Activated CD4-positive, alpha-beta T cell treated with anti-CD3 and anti-CD28 coated beads, Interleukin-2, amount 10 ng/mL, durations not matched to agents 24 days and 14 days (primary cell): ENCODE measurements around the gene LSM4. TPM values are rescaled to one million over a fixed set of nuclear protein-coding genes. Genes with fewer than 3 reads are reported as not detected.

Experiments used
- DNase-seq: peaks from one replicate; pipeline ENCODE4 v3.0.0; 2022
- H3K27ac Mint-ChIP-seq: one replicate; pipeline ENCODE4 v1.8.0; 2022; ENCODE audit warnings: mild to moderate bottlenecking, mixed read lengths
- H3K27me3 Mint-ChIP-seq: one replicate; pipeline ENCODE4 v1.8.0; 2022; ENCODE audit warnings: mixed read lengths
- H3K36me3 Mint-ChIP-seq: one replicate; pipeline ENCODE4 v1.8.0; 2022; ENCODE audit warnings: low read depth, mild to moderate bottlenecking, mixed read lengths
- H3K4me1 Mint-ChIP-seq: one replicate; pipeline ENCODE4 v1.8.0; 2021; ENCODE audit warnings: mixed read lengths
- H3K4me3 Mint-ChIP-seq: one replicate; pipeline ENCODE4 v1.8.0; 2022; ENCODE audit warnings: mild to moderate bottlenecking, moderate library complexity, mixed read lengths
- H3K9me3 Mint-ChIP-seq: one replicate; pipeline ENCODE4 v1.8.0; 2021; ENCODE audit warnings: mixed read lengths
- intact Hi-C: fragments of 100-400 bp; cut with micrococcal nuclease; formaldehyde crosslinking; loops from one replicate; pipeline ENCODE4 v1.15.1; 2023
- total RNA-seq: library from RNA; stranded (reverse); gene quantifications from 2 replicates; pipeline ENCODE4 v1.2.3, GENCODE V29; 2022

The LSM4 gene
- total RNA-seq, 1 donor from 2014 or later: 225 TPM

DNA sequence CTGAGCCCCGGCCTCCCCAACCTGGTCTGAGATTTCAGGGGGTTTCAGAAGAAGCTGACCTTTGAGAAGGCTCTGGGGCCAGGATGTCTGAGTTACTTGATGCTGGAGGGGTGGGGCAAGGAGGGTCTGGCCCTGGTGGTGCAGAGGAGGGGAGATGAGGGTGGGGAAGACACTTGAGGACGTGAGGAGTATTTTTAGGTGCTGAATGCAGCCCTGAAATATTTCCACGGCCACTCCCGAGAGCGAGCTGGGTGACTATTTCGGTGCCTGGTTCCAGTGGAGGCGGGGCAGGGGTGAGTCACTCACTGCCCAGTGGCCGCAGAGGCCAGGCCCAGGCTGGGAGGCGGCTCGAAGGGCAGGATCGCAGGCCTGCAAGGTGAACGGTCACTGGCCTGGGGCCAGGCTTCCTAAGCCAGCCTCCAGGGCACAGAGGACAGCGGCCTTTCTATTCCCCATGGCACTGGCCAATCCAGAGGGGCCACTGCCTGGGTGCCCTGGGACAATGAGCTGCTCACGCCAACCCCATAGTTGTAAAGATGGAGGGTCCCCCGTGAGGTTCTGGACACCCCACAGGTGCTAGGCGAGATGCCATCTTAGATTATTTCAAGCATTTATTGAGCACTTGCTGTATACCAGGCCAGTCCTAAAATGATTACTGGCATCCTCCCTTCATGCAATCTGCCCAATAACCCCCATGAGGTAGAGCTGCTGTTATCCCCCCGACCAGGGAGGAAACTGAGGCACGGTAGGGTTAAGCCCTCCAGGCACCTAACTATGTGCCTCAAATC is 21.8 kb downstream of the LSM4 start:
- H3K9me3 Mint-ChIP-seq: peaks cover 2% of the 10 kb centered on the region
- peaks cover 52% of the 10 kb centered on the region for H3K4me1 Mint-ChIP-seq
- peaks cover 31% of the 10 kb centered on the region for H3K36me3 Mint-ChIP-seq
- H3K27me3 Mint-ChIP-seq: no peaks in the 10 kb centered on the region
- no peak for DNase-seq
- peak overlapping the region; percentile 76 for H3K27ac Mint-ChIP-seq
- intact Hi-C loops: no loop called here
- peak overlapping the region; percentile 30 for H3K4me3 Mint-ChIP-seq

DNA sequence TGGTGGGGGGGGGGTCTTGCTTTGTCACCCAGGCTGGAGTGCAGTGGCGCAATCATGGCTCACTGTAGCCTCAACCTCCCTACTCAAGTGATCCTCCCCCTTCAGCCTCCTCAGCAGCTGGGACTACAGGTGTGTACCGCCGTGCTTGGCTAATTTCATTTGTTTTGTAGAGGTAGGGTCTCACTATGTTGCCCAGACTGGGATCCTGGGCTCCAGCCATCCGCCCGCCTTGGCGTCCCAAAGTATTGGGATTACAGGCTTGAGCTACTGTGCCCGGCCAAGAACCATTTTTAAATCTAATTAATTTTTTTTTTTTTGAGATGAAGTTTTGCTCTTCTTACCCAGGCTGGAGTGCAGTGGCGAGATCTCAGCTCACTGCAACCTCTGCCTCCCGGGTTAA is 23.2 kb downstream of the LSM4 start:
- peaks cover 56% of the 10 kb centered on the region for H3K4me1 Mint-ChIP-seq
- no peak overlapping the region for H3K27ac Mint-ChIP-seq
- H3K36me3 Mint-ChIP-seq: peaks cover 37% of the 10 kb centered on the region
- no peak for DNase-seq
- H3K27me3 Mint-ChIP-seq: no peaks in the 10 kb centered on the region
- no peak overlapping the region for H3K4me3 Mint-ChIP-seq
- H3K9me3 Mint-ChIP-seq: peaks cover 15% of the 10 kb centered on the region
- intact Hi-C loops: loop anchor here (10.0 kb wide), 1 partner anchor 295 kb away; the partner anchor contains the start of gene ARRDC2

GRCh38 chr19:18298601-18299000 is 24.3 kb downstream of the LSM4 start:
- H3K4me3 Mint-ChIP-seq: peak overlapping the region; percentile 39
- peaks cover 54% of the 10 kb centered on the region for H3K4me1 Mint-ChIP-seq
- peak overlapping the region; percentile 89 for H3K27ac Mint-ChIP-seq
- H3K27me3 Mint-ChIP-seq: no peaks in the 10 kb centered on the region
- DNase-seq: no peak
- peaks cover 31% of the 10 kb centered on the region for H3K36me3 Mint-ChIP-seq
- intact Hi-C loops: loop anchor here (10.0 kb wide), 1 partner anchor 294 kb away; the partner anchor contains the start of gene ARRDC2
- peaks cover 15% of the 10 kb centered on the region for H3K9me3 Mint-ChIP-seq

DNA sequence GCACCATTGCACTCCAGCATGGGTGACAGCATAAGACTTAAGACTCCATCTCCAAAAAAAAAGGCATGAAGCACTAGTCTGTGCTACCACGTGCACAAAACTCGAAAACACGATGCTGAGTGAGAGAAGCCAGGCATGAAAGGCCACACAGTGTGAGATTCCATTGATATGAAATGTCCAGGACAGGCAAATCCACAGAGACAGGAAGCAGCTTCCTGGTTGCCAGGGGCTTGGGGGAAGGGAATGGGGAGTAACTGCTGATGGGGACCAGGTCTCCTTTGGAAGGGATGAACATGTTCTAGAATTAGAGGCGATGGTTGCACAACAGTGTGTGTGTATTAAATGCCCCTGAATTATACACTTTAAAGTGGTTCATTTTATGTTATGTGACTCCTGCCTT is 25.6 kb downstream of the LSM4 start:
- no peak overlapping the region for H3K4me3 Mint-ChIP-seq
- no peak for DNase-seq
- peaks cover 15% of the 10 kb centered on the region for H3K9me3 Mint-ChIP-seq
- H3K27me3 Mint-ChIP-seq: no peaks in the 10 kb centered on the region
- intact Hi-C loops: loop anchor here (10.0 kb wide), 1 partner anchor 293 kb away; the partner anchor contains the start of gene ARRDC2
- peak overlapping the region; percentile 49 for H3K27ac Mint-ChIP-seq
- H3K36me3 Mint-ChIP-seq: peaks cover 27% of the 10 kb centered on the region
- H3K4me1 Mint-ChIP-seq: peaks cover 56% of the 10 kb centered on the region

- Mint-ChIP-seq H3K4me3 (peak overlapping the region; percentile 86), H3K9me3 (peaks cover 19% of the 10 kb centered on the region), H3K4me1 (peaks cover 63% of the 10 kb centered on the region), H3K36me3 (peaks cover 30% of the 10 kb centered on the region), H3K27ac (peak overlapping the region; percentile 98), H3K27me3 (no peaks in the 10 kb centered on the region)
- DNase-seq: no peak
- intact Hi-C loops: loop anchor here (10.0 kb wide), 1 partner anchor 290 kb away; the partner anchor contains the start of gene ARRDC2
Observed at GRCh38 chr19:18295034-18295451, 27.8 kb downstream of the LSM4 start.

DNA sequence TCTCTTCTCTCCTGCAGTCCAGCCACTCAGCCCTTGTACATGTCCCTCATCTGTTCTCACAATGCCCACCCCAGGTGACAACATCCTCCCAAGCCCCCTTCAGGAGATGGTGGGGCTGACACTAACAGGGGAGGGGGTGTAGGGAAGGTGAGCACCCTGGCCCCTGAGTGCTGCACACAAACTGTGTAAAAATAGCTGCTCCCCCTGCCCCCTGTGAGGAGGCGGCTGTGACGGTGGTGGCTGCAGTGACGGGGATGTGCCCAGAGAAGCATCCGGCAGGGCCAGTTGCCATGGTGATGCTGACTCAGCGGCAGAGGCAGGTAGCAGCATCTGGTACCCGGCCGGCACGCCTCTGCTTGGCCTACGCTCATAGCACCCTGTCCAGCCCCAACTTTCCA is 28.4 kb downstream of the LSM4 start:
- H3K9me3 Mint-ChIP-seq: peaks cover 19% of the 10 kb centered on the region
- intact Hi-C loops: loop anchor here (5.0 to 10.0 kb wide), 3 partner anchors 123 to 290 kb away; partner anchors contain the start of genes ARRDC2, IL12RB1 and SSBP4

DNA sequence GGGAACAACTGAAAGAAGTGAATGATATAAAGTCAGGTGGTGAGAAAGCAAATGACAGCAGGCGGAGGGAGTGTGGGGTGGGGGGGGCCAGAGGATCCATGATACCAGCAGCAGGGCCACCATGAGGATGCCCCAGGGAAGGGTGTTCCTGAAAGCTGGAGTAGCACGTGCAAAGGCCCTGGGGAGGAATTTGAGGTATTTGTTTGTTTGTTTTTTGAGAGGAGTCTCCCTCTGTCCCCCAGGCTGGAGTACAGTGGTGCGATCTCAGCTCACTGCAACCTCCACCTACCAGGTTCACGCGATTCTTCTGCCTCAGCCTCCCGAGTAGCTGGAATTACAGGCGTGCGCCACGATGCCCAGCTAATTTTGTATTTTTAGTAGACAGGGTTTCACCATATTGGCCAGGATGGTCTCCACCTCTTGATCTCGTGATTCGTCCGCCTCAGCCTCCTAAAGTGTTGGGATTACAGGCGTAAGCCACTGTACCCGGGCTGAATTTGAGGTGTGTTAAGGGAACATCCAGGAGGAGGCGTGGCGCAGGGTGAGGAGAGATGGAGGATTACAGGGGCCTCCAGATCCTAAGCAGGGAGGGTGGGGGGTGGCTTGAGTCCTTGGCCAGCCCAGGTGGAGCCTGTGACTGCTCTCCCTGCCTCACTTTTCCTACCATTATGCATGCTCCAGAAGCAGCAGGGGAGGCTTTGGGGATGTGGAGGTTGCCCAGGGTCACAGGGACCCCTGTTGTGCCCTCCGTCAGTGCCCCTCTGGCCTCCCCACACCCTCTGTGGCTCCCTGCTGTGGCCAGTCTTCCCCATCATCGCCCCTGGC is 29.0 kb downstream of the LSM4 start:
- peak; percentile 71 for DNase-seq
- intact Hi-C loops: loop anchor here (5.0 to 10.0 kb wide), 3 partner anchors 123 to 289 kb away; partner anchors contain the start of genes ARRDC2, IL12RB1 and SSBP4

More for the DNA sequence above, 28.4 kb downstream of the LSM4 start:
- Mint-ChIP-seq H3K27ac (peak overlapping the region; percentile 98), H3K27me3 (no peaks in the 10 kb centered on the region), H3K4me3 (peak overlapping the region; percentile 86), H3K4me1 (peaks cover 67% of the 10 kb centered on the region), H3K36me3 (peaks cover 30% of the 10 kb centered on the region)
- DNase-seq: peak; percentile 97

DNA sequence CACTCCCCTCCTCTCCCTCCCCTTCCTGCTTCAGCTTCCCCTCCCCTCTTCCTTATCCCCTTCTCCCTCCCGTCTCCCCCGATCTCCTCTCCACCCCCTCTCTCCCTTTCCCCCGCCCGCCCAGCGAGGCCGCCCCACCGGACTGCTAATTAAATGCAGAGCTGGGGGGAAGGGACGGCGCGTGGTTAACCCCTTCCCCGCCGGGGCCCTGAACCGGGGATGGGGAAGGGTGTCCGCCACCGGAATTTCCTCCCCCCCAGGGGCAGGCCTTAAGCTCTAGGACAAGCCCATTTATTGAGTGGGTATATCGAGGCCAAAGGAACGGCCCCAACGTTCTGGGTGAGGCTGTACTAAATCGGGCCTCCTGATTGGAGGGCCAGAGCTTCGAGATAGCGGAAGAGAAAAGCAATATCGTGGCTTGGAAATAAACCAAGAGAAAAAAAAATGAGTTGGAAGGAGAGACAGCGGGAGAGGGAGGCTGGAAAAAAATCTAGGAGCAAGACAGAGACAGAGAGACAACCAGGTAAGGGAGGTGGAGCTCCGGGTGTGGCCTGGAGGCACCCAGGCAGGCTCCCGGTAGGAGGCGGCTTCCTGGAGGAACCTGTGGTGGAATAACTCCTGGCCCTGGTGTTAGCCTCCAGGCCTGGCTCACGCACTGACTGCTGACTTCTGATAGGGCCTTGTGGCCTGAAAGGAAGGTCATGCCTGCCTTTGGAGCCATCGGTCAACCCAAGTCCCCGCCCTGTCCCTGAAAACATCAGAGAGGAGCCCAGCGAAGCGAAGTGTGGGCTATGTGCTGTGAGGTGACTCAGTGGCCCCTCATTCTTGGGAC is 29.9 kb downstream of the LSM4 start:
- Mint-ChIP-seq H3K9me3 (peaks cover 19% of the 10 kb centered on the region), H3K4me3 (peak overlapping the region; percentile 86)

More for the DNA sequence above, 29.0 kb downstream of the LSM4 start:
- H3K9me3 Mint-ChIP-seq: peaks cover 19% of the 10 kb centered on the region
- peaks cover 30% of the 10 kb centered on the region for H3K36me3 Mint-ChIP-seq
- peaks cover 66% of the 10 kb centered on the region for H3K4me1 Mint-ChIP-seq
- H3K27ac Mint-ChIP-seq: peak overlapping the region; percentile 98
- H3K27me3 Mint-ChIP-seq: no peaks in the 10 kb centered on the region
- peak overlapping the region; percentile 86 for H3K4me3 Mint-ChIP-seq

GRCh38 chr19:18292462-18292809 is 30.4 kb downstream of the LSM4 start:
- Mint-ChIP-seq H3K27ac (peak overlapping the region; percentile 98), H3K9me3 (peaks cover 19% of the 10 kb centered on the region), H3K36me3 (peaks cover 25% of the 10 kb centered on the region), H3K27me3 (no peaks in the 10 kb centered on the region), H3K4me3 (peak overlapping the region; percentile 86), H3K4me1 (peaks cover 65% of the 10 kb centered on the region)
- DNase-seq: peak; percentile 83
- intact Hi-C loops: loop anchor here (5.0 to 10.0 kb wide), 3 partner anchors 125 to 288 kb away; partner anchors contain the start of genes ARRDC2, IL12RB1 and SSBP4

More for the DNA sequence above, 29.9 kb downstream of the LSM4 start:
- peak; percentile 89 for DNase-seq
- H3K27ac Mint-ChIP-seq: peak overlapping the region; percentile 98
- peaks cover 27% of the 10 kb centered on the region for H3K36me3 Mint-ChIP-seq
- peaks cover 67% of the 10 kb centered on the region for H3K4me1 Mint-ChIP-seq
- intact Hi-C loops: loop anchor here (5.0 to 10.0 kb wide), 3 partner anchors 124 to 288 kb away; partner anchors contain the start of genes ARRDC2, IL12RB1 and SSBP4
- no peaks in the 10 kb centered on the region for H3K27me3 Mint-ChIP-seq

DNA sequence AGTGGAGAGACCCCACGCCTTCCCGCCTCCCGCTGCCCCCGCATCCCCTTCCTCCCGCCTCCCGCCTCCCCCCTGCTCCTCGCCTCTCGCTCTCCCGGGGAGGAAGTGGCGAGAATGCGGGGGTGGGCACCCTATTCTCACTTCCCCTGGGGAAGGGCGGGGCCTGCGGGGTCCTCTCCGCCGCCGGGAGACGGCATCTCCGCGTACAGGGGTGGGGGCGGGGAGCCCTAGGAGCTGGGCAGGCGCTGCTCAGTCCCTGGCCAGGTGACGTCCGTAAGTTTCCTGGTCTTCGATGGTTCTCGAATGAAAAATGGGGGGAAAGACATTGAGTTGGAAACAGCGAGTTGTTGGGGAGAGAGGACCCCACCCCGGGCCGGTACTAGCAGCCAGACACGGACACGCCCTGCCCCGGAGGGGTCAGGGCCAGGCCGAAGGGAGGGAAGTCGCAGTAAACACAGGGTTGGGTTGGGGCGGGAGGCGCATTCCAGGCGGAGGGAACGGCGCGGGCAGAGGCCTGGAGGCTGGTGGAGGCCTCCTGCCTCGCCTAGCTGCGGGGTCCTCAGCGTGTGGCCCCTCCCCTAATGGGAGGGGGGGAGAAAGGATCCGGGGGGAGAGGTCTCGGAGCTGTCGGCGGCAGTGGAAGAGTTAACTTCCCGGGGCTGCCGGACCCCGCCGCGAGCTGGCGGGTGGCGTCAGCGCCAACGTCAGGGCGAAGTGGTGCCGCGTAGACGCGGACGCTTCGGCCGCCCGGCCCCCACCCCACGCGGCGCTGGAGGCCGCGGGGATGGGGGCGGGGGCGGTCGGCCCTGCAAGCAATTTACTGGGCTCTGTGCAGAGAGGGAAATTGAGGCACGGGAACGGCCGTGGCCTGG is 31.1 kb downstream of the LSM4 start:
- H3K4me1 Mint-ChIP-seq: peaks cover 69% of the 10 kb centered on the region
- no peaks in the 10 kb centered on the region for H3K27me3 Mint-ChIP-seq
- peak overlapping the region; percentile 98 for H3K27ac Mint-ChIP-seq
- H3K4me3 Mint-ChIP-seq: peak overlapping the region; percentile 86
- DNase-seq: peak; percentile 95
- peaks cover 22% of the 10 kb centered on the region for H3K36me3 Mint-ChIP-seq
- intact Hi-C loops: loop anchor here (5.0 to 10.0 kb wide), 3 partner anchors 125 to 287 kb away; partner anchors contain the start of genes ARRDC2, IL12RB1 and SSBP4
- H3K9me3 Mint-ChIP-seq: peaks cover 19% of the 10 kb centered on the region

GRCh38 chr19:18291019-18291524 is 31.8 kb downstream of the LSM4 start:
- H3K36me3 Mint-ChIP-seq: peaks cover 19% of the 10 kb centered on the region
- peak overlapping the region; percentile 86 for H3K4me3 Mint-ChIP-seq
- intact Hi-C loops: loop anchor here (5.0 to 10.0 kb wide), 3 partner anchors 126 to 286 kb away; partner anchors contain the start of genes ARRDC2, IL12RB1 and SSBP4
- H3K4me1 Mint-ChIP-seq: peaks cover 71% of the 10 kb centered on the region
- peaks cover 17% of the 10 kb centered on the region for H3K9me3 Mint-ChIP-seq
- peak overlapping the region; percentile 98 for H3K27ac Mint-ChIP-seq
- DNase-seq: no peak
- H3K27me3 Mint-ChIP-seq: no peaks in the 10 kb centered on the region
